ENCODE measurements around the gene RARRES2.

The RARRES2 gene

GRCh38 chr7:150376560-150376959 lies 35.1 kb upstream of the RARRES2 start:
- no peak for DNase-seq

- DNase-seq, result no peak
These were observed 34.5 kb upstream of the RARRES2 start for GRCh38 chr7:150375662-150376521.

GRCh38 chr7:150374472-150374871 lies 33.0 kb upstream of the RARRES2 start:
- DNase-seq, result no peak

- no peak for DNase-seq
These were observed 32.6 kb upstream of the RARRES2 start for GRCh38 chr7:150374026-150374425.

GRCh38 chr7:150373049-150373801 lies 31.8 kb upstream of the RARRES2 start:
- DNase-seq, result no peak

- no peak for DNase-seq
These were observed 31.0 kb upstream of the RARRES2 start for GRCh38 chr7:150372271-150373048.

GRCh38 chr7:150371996-150372270 lies 30.5 kb upstream of the RARRES2 start:
- DNase-seq, result no peak

GRCh38 chr7:150371131-150371995 lies 29.9 kb upstream of the RARRES2 start:
- no peak for DNase-seq

- DNase-seq, result no peak
These were observed 29.2 kb upstream of the RARRES2 start for GRCh38 chr7:150370612-150371071.

GRCh38 chr7:150369748-150370501 lies 28.5 kb upstream of the RARRES2 start:
- no peak for DNase-seq

- DNase-seq, result no peak
These were observed 27.7 kb upstream of the RARRES2 start for GRCh38 chr7:150368884-150369747.

GRCh38 chr7:150368096-150368883 lies 26.9 kb upstream of the RARRES2 start, which contains the start of gene REPIN1:
Gene REPIN1, plus strand, starts transcription at chr7:150368822. Its CDS starts 890 bp downstream, at chr7:150369712.
- DNase-seq, result no peak

GRCh38 chr7:150367677-150368095 lies 26.3 kb upstream of the RARRES2 start:
- peak; percentile 37 for DNase-seq

- no peak for DNase-seq
These were observed 24.4 kb upstream of the RARRES2 start for GRCh38 chr7:150365673-150366398.

GRCh38 chr7:150365194-150365593 lies 23.8 kb upstream of the RARRES2 start:
- DNase-seq, result no peak

- no peak for DNase-seq
These were observed 22.4 kb upstream of the RARRES2 start for GRCh38 chr7:150363872-150364271.

- DNase-seq, result no peak
These were observed 21.9 kb upstream of the RARRES2 start for GRCh38 chr7:150363370-150363769.

- DNase-seq, result no peak
These were observed 20.6 kb upstream of the RARRES2 start for GRCh38 chr7:150361807-150362621.
